Umbilical cord (tissue), 2 donors: ENCODE results near the gene CIDEB. TPM values are rescaled to one million over a fixed set of nuclear protein-coding genes. Genes with fewer than 3 reads are reported as not detected.
A peak's percentile ranks its signal among the peaks of the same experiment; 100 is the strongest.

Source experiments
- DNase-seq: peaks from one replicate; pipeline ENCODE4 v3.0.0-alpha.2; 2015; ENCODE audit warnings: low spot score
- total RNA-seq: library from RNA; depleted of rRNA; stranded (reverse); fragments of >200 nt; gene quantifications from one replicate; pipeline ENCODE4 v1.2.3, GENCODE V29; 2014; ENCODE audit warnings: low replicate concordance; ENCODE audit not compliant: insufficient read depth

Gene CIDEB
- total RNA-seq, 1 donor from 2014 or later = 4.8 TPM

- DNase-seq = no peak
Measured at GRCh38 chr14:24312736-24313507, 5.1 kb upstream of the CIDEB start.

GRCh38 chr14:24311837-24312615 lies 4.2 kb upstream of the CIDEB start:
- no peak for DNase-seq

- DNase-seq = peak; percentile 70
Measured at GRCh38 chr14:24310646-24311604, 3.1 kb upstream of the CIDEB start, which contains the start of gene LTB4R. Gene LTB4R, plus strand, starts transcription at chr14:24311502. Its CDS starts 4,150 bp downstream, at chr14:24315652.

GRCh38 chr14:24310265-24310645 lies 2.5 kb upstream of the CIDEB start:
- no peak for DNase-seq

- peak; percentile 67 for DNase-seq
Measured at GRCh38 chr14:24309538-24310264, 1.9 kb upstream of the CIDEB start, which contains the start of gene LTB4R2. Gene LTB4R2, plus strand, starts transcription at chr14:24310140. Its CDS starts 525 bp downstream, at chr14:24310665.

- no peak for DNase-seq
Measured at GRCh38 chr14:24308342-24309124, 756 bp upstream of the CIDEB start.

GRCh38 chr14:24307156-24307574 lies 612 bp downstream of the CIDEB start:
- no peak for DNase-seq

GRCh38 chr14:24304019-24304387 lies 3.8 kb downstream of the CIDEB start:
- no peak for DNase-seq

- no peak for DNase-seq
Measured at GRCh38 chr14:24300326-24300980, 7.3 kb downstream of the CIDEB start.

GRCh38 chr14:24299255-24300191 lies 8.3 kb downstream of the CIDEB start, which contains the start of the genes DHRS1 and NOP9:
Gene DHRS1, minus strand, starts transcription at chr14:24299780. Its CDS starts 674 bp downstream, at chr14:24299106.
Gene NOP9, plus strand, starts transcription at chr14:24299850. Its CDS starts 105 bp downstream, at chr14:24299955.
- peak; percentile 90 for DNase-seq

- DNase-seq = no peak
Measured at GRCh38 chr14:24298892-24299254, 8.9 kb downstream of the CIDEB start.

GRCh38 chr14:24297190-24297964 lies 10.4 kb downstream of the CIDEB start:
- peak; percentile 38 for DNase-seq

GRCh38 chr14:24296341-24297157 lies 11.2 kb downstream of the CIDEB start:
- peak; percentile 81 for DNase-seq

GRCh38 chr14:24293525-24293924 lies 14.3 kb downstream of the CIDEB start:
- no peak for DNase-seq

GRCh38 chr14:24292118-24292807 lies 15.5 kb downstream of the CIDEB start:
- DNase-seq = no peak
